MCF 10A (cell line): ENCODE results near the gene AURKAIP1. TPM values are rescaled to one million over a fixed set of nuclear protein-coding genes. Genes with fewer than 3 reads are reported as not detected.
A peak's percentile ranks its signal among the peaks of the same experiment; 100 is the strongest.

Experiments used
- BruUV-seq: library from RNA; stranded (reverse); fragments of 400-500 nt; replicated peaks from 2 replicates; lab custom pipeline; 2021; lab: Mats Ljungman, UMichigan
- CTCF ChIA-PET: fragments of 300-600 bp; sonication (Branson Sonifier 250); formaldehyde crosslinking; extraction: SDS; loops from one replicate; lab custom pipeline; 2021; ENCODE audit warnings: antibody characterized with exemption, inconsistent platforms; lab: Yijun Ruan, JAX
- POLR2A ChIA-PET: fragments of 300-600, 350-650 bp; sonication (Branson Sonifier 250); formaldehyde crosslinking; extraction: SDS; loops from one replicate; lab custom pipeline; 2020; ENCODE audit warnings: antibody characterized with exemption, inconsistent platforms; lab: Yijun Ruan, JAX
- DNase-seq: peaks from one replicate; pipeline ENCODE4 v3.0.0-alpha.2; 2018; ENCODE audit not compliant: unreplicated experiment
- H3K27ac Mint-ChIP-seq: one replicate; pipeline ENCODE4 v1.8.0; 2022; ENCODE audit warnings: mild to moderate bottlenecking, low read depth, mixed read lengths; ENCODE audit not compliant: unreplicated experiment
- H3K27me3 Mint-ChIP-seq: one replicate; pipeline ENCODE4 v1.8.0; 2022; ENCODE audit warnings: mixed read lengths; ENCODE audit not compliant: insufficient read depth, unreplicated experiment
- H3K36me3 Mint-ChIP-seq: one replicate; pipeline ENCODE4 v1.8.0; 2022; ENCODE audit warnings: mild to moderate bottlenecking, moderate library complexity, mixed read lengths; ENCODE audit not compliant: insufficient read depth, unreplicated experiment
- H3K4me1 Mint-ChIP-seq: one replicate; pipeline ENCODE4 v1.8.0; 2022; ENCODE audit warnings: mixed read lengths; ENCODE audit not compliant: insufficient read depth, unreplicated experiment
- H3K4me3 Mint-ChIP-seq: one replicate; pipeline ENCODE4 v1.8.0; 2022; ENCODE audit warnings: mild to moderate bottlenecking, moderate library complexity, mixed read lengths; ENCODE audit not compliant: unreplicated experiment
- H3K9me3 Mint-ChIP-seq: one replicate; pipeline ENCODE4 v1.8.0; 2022; ENCODE audit warnings: mixed read lengths; ENCODE audit not compliant: unreplicated experiment
- CTCF ChIP-seq: fragments of 200-600 bp; IDR thresholded peaks from one replicate; pipeline ENCODE4 v1.8.0; 2022; ENCODE audit warnings: antibody characterized with exemption, mild to moderate bottlenecking; ENCODE audit not compliant: unreplicated experiment
- intact Hi-C: fragments of 100-400 bp; cut with micrococcal nuclease; formaldehyde crosslinking; loops from 2 replicates; pipeline ENCODE4 v1.14.1; 2022
- total RNA-seq: library from RNA; stranded (reverse); gene quantifications from 2 replicates; pipeline ENCODE4 v1.2.3, GENCODE V29; 2022

AURKAIP1 gene
- total RNA-seq, 1 experiment from 2014 or later, result 148 TPM

GRCh38 chr1:1332774-1333480 lies 42.1 kb downstream of the AURKAIP1 start:
- H3K27ac Mint-ChIP-seq, result no peak overlapping the region
- intact Hi-C loops, result no loop called here

DNA sequence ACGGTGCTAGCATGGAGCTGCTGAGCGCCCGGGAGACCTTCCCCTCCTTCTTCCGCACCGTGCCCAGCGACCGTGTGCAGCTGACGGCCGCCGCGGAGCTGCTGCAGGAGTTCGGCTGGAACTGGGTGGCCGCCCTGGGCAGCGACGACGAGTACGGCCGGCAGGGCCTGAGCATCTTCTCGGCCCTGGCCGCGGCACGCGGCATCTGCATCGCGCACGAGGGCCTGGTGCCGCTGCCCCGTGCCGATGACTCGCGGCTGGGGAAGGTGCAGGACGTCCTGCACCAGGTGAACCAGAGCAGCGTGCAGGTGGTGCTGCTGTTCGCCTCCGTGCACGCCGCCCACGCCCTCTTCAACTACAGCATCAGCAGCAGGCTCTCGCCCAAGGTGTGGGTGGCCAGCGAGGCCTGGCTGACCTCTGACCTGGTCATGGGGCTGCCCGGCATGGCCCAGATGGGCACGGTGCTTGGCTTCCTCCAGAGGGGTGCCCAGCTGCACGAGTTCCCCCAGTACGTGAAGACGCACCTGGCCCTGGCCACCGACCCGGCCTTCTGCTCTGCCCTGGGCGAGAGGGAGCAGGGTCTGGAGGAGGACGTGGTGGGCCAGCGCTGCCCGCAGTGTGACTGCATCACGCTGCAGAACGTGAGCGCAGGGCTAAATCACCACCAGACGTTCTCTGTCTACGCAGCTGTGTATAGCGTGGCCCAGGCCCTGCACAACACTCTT lies 42.8 kb downstream of the AURKAIP1 start:
- H3K4me3 Mint-ChIP-seq, result peak overlapping the region; percentile 7
- DNase-seq, result no peak

More at GRCh38 chr1:1332774-1333480, 42.1 kb downstream of the AURKAIP1 start:
- H3K4me3 Mint-ChIP-seq, result peak overlapping the region; percentile 7
- ChIA-PET POLR2A (interaction anchor here (0.7 to 3.0 kb wide), 8 partner anchors 11 to 105 kb away, joined by 3 to 28 read pairs (median 4); partner anchors contain the start of genes AURKAIP1 and DVL1), CTCF (interaction anchor here (1.3 kb wide), 1 partner anchor 15 kb away, joined by 3 read pairs; no protein-coding TSS in a partner anchor)
- H3K4me1 Mint-ChIP-seq, result no peaks in the 10 kb centered on the region
- DNase-seq, result peak; percentile 83
- no peaks in the 10 kb centered on the region for H3K9me3 Mint-ChIP-seq
- no peaks in the 10 kb centered on the region for H3K27me3 Mint-ChIP-seq
- BruUV-seq, result no TSS peak
- no peak for TF ChIP-seq CTCF
- peaks cover 44% of the 10 kb centered on the region for H3K36me3 Mint-ChIP-seq

DNA sequence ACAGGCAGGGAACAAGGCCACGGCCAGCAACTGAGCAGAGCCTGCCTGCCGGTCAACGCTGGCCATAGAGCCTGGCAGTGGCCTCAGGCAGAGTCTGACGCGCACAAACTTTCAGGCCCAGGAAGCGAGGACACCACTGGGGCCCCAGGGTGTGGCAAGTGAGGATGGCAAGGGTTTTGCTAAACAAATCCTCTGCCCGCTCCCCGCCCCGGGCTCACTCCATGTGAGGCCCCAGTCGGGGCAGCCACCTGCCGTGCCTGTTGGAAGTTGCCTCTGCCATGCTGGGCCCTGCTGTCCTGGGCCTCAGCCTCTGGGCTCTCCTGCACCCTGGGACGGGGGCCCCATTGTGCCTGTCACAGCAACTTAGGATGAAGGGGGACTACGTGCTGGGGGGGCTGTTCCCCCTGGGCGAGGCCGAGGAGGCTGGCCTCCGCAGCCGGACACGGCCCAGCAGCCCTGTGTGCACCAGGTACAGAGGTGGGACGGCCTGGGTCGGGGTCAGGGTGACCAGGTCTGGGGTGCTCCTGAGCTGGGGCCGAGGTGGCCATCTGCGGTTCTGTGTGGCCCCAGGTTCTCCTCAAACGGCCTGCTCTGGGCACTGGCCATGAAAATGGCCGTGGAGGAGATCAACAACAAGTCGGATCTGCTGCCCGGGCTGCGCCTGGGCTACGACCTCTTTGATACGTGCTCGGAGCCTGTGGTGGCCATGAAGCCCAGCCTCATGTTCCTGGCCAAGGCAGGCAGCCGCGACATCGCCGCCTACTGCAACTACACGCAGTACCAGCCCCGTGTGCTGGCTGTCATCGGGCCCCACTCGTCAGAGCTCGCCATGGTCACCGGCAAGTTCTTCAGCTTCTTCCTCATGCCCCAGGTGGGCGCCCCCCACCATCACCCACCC lies 43.7 kb downstream of the AURKAIP1 start, which contains the start of gene TAS1R3:
TAS1R3 (plus strand) TSS at position 213 of the 898 bp plus-strand sequence; CDS start at position 279, 66 bp downstream.
- no peak within 1 kb of the TSS for H3K4me3 Mint-ChIP-seq
- ChIA-PET POLR2A (interaction anchor here (2.6 to 3.0 kb wide), 2 partner anchors 12 to 16 kb away, joined by 19 to 28 read pairs; partner anchors contain the start of gene DVL1), CTCF (interaction anchor here (1.3 kb wide), 1 partner anchor 17 kb away, joined by 3 read pairs; no protein-coding TSS in a partner anchor)
- peaks cover 44% of the 10 kb centered on the region for H3K36me3 Mint-ChIP-seq
- DNase-seq, result peak; percentile 64
- H3K4me1 Mint-ChIP-seq, result peaks cover under 1% of the 10 kb centered on the region
- no peak for TF ChIP-seq CTCF
- BruUV-seq, result no TSS peak
- intact Hi-C loops, result no loop called here
- H3K9me3 Mint-ChIP-seq, result no peaks in the 10 kb centered on the region
- no peak within 1 kb of the TSS for H3K27ac Mint-ChIP-seq
- no peaks in the 10 kb centered on the region for H3K27me3 Mint-ChIP-seq

More for the DNA sequence above, 42.8 kb downstream of the AURKAIP1 start:
- Mint-ChIP-seq H3K9me3 (no peaks in the 10 kb centered on the region), H3K27ac (no peak overlapping the region), H3K36me3 (peaks cover 44% of the 10 kb centered on the region), H3K4me1 (no peaks in the 10 kb centered on the region), H3K27me3 (no peaks in the 10 kb centered on the region)
- BruUV-seq, result no TSS peak
- POLR2A ChIA-PET, result interaction anchor here (1.1 to 3.0 kb wide), 7 partner anchors 11 to 43 kb away, joined by 3 to 28 read pairs (median 5); partner anchors contain the start of genes AURKAIP1 and DVL1
- TF ChIP-seq CTCF, result no peak
- intact Hi-C loops, result no loop called here
- CTCF ChIA-PET, result interaction anchor here (1.3 kb wide), 1 partner anchor 16 kb away, joined by 3 read pairs; no protein-coding TSS in a partner anchor
